SK-N-SH (cell line): ENCODE measurements around the gene SPRR1A.

Experiments
- CHD2 ChIP-seq: fragments of 150-350 bp; IDR thresholded peaks from 2 replicates; pipeline ENCODE4 v1.6.1; 2018; ENCODE audit warnings: low read length; ENCODE audit not compliant: partially characterized antibody
- EP300 ChIP-seq, 2 experiments: IDR thresholded peaks; 2 replicates each; pipeline versions ENCODE4 v1.4.0 to v1.6.1; 2012; ENCODE audit warnings: borderline replicate concordance in 1 of 2, low read depth in 1 of 2, low read length in 1 of 2
- EZH2phosphoT487 ChIP-seq: fragments of 200-600 bp; sonication (generic); IDR thresholded peaks from 2 replicates; pipeline ENCODE4 v1.6.1; 2017; ENCODE audit warnings: low read depth, mixed run types, mild to moderate bottlenecking, antibody characterized with exemption, moderate library complexity, borderline replicate concordance
- GATA2 ChIP-seq: sonication (generic); formaldehyde crosslinking; IDR thresholded peaks from 2 replicates; pipeline ENCODE4 v1.5.0; 2020; ENCODE audit warnings: mild to moderate bottlenecking, missing genetic modification reagents
- POLR2AphosphoS5 ChIP-seq: IDR thresholded peaks from 2 replicates; pipeline ENCODE4 v1.6.1; 2012; ENCODE audit warnings: low read depth, low read length
- RAD21 ChIP-seq: IDR thresholded peaks from 2 replicates; pipeline ENCODE4 v1.6.1; 2012; ENCODE audit warnings: mild to moderate bottlenecking, low read length
- RCOR1 ChIP-seq: fragments of 150-350 bp; IDR thresholded peaks from 2 replicates; pipeline ENCODE4 v1.6.1; 2017; ENCODE audit warnings: antibody characterized with exemption, low read length
- TAF1 ChIP-seq: IDR thresholded peaks from 2 replicates; pipeline ENCODE4 v1.6.1; 2012; ENCODE audit warnings: low read depth, mild to moderate bottlenecking, low read length, moderate library complexity, borderline replicate concordance
- TCF12 ChIP-seq: IDR thresholded peaks from 2 replicates; pipeline ENCODE4 v1.4.0; 2012
- YY1 ChIP-seq: IDR thresholded peaks from 2 replicates; pipeline ENCODE4 v1.4.0; 2012; ENCODE audit warnings: low read depth, mild to moderate bottlenecking
- TF ChIP-seq, protein P1 (sequence below): fragments of 200-600 bp; sonication (generic); IDR thresholded peaks from 2 replicates; pipeline ENCODE4 v1.6.1; 2017; ENCODE audit warnings: antibody characterized with exemption, mild to moderate bottlenecking, moderate library complexity
- TF ChIP-seq, protein P2 (sequence below): IDR thresholded peaks from 2 replicates; pipeline ENCODE4 v1.4.0; 2012; ENCODE audit warnings: low read depth, borderline replicate concordance
- TF ChIP-seq, protein P3 (sequence below): IDR thresholded peaks from 2 replicates; pipeline ENCODE4 v1.4.0; 2012; ENCODE audit warnings: low read depth
- TF ChIP-seq, protein P4 (sequence below): fragments of 150-350 bp; IDR thresholded peaks from 2 replicates; pipeline ENCODE4 v1.6.1; 2016; ENCODE audit warnings: mild to moderate bottlenecking, low read depth, low read length

DNA sequence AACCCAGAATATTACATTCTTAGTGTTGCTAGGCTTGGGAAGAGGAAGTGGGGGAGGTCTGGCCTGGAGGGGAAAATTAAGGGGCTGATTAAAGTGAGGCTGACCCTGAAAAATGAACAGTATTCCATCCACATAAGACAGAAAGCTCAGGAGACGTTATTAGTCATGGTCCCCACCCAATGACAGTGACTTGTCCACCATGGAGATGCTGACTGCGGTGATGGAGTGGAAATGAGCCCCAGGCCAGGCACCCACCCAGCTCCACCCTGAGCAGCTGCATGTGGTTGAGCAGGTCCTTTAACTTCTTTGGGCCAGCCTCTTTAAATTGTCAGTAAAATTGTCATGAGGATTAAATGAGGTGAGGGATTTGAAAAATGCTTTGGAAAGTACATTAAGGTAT, 14.8 kb upstream of the SPRR1A start:
- TF ChIP-seq TCF12 = no peak
- TF ChIP-seq, protein P1, sequence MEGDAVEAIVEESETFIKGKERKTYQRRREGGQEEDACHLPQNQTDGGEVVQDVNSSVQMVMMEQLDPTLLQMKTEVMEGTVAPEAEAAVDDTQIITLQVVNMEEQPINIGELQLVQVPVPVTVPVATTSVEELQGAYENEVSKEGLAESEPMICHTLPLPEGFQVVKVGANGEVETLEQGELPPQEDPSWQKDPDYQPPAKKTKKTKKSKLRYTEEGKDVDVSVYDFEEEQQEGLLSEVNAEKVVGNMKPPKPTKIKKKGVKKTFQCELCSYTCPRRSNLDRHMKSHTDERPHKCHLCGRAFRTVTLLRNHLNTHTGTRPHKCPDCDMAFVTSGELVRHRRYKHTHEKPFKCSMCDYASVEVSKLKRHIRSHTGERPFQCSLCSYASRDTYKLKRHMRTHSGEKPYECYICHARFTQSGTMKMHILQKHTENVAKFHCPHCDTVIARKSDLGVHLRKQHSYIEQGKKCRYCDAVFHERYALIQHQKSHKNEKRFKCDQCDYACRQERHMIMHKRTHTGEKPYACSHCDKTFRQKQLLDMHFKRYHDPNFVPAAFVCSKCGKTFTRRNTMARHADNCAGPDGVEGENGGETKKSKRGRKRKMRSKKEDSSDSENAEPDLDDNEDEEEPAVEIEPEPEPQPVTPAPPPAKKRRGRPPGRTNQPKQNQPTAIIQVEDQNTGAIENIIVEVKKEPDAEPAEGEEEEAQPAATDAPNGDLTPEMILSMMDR = no peak
- TF ChIP-seq, protein P2, sequence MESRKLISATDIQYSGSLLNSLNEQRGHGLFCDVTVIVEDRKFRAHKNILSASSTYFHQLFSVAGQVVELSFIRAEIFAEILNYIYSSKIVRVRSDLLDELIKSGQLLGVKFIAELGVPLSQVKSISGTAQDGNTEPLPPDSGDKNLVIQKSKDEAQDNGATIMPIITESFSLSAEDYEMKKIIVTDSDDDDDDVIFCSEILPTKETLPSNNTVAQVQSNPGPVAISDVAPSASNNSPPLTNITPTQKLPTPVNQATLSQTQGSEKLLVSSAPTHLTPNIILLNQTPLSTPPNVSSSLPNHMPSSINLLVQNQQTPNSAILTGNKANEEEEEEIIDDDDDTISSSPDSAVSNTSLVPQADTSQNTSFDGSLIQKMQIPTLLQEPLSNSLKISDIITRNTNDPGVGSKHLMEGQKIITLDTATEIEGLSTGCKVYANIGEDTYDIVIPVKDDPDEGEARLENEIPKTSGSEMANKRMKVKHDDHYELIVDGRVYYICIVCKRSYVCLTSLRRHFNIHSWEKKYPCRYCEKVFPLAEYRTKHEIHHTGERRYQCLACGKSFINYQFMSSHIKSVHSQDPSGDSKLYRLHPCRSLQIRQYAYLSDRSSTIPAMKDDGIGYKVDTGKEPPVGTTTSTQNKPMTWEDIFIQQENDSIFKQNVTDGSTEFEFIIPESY = no peak
- TF ChIP-seq YY1 = no peak
- TF ChIP-seq, protein P3, sequence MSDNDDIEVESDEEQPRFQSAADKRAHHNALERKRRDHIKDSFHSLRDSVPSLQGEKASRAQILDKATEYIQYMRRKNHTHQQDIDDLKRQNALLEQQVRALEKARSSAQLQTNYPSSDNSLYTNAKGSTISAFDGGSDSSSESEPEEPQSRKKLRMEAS = no peak
- TF ChIP-seq CHD2 = no peak
- TF ChIP-seq EP300 (IDR thresholded peaks at IDR 0.05; ENCODE audit: borderline replicate concordance in 1 of 2, low read depth in 1 of 2, low read length in 1 of 2) = no peak
- no peak for TF ChIP-seq POLR2AphosphoS5
- TF ChIP-seq GATA2 (CRISPR knock-in tag) = no peak
- no peak for TF ChIP-seq RCOR1
- no peak for TF ChIP-seq RAD21
- TF ChIP-seq, protein P4, sequence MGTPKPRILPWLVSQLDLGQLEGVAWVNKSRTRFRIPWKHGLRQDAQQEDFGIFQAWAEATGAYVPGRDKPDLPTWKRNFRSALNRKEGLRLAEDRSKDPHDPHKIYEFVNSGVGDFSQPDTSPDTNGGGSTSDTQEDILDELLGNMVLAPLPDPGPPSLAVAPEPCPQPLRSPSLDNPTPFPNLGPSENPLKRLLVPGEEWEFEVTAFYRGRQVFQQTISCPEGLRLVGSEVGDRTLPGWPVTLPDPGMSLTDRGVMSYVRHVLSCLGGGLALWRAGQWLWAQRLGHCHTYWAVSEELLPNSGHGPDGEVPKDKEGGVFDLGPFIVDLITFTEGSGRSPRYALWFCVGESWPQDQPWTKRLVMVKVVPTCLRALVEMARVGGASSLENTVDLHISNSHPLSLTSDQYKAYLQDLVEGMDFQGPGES = no peak
- no peak for TF ChIP-seq EZH2phosphoT487
- no peak for TF ChIP-seq TAF1
